GM12873 (cell line): Measurements from ENCODE around the gene L3MBTL4.

Experiments
- CTCF ChIP-seq: IDR thresholded peaks from 2 replicates; pipeline ENCODE4 v1.5.1; 2012; ENCODE audit warnings: low read depth, mild to moderate bottlenecking, moderate library complexity, low read length, control low read depth; ENCODE audit not compliant: insufficient read depth; ENCODE audit errors: missing control alignments

Gene L3MBTL4

GRCh38 chr18:6255886-6256285 lies 158.8 kb downstream of the L3MBTL4 start:
- no peak for TF ChIP-seq CTCF

- TF ChIP-seq CTCF: no peak
Measured at GRCh38 chr18:6255116-6255705, 159.5 kb downstream of the L3MBTL4 start.

GRCh38 chr18:6254456-6254855 lies 160.3 kb downstream of the L3MBTL4 start:
- TF ChIP-seq CTCF: no peak

- no peak for TF ChIP-seq CTCF
Measured at GRCh38 chr18:6251084-6251483, 163.6 kb downstream of the L3MBTL4 start.

GRCh38 chr18:6249788-6250187 lies 164.9 kb downstream of the L3MBTL4 start:
- no peak for TF ChIP-seq CTCF

GRCh38 chr18:6249170-6249569 lies 165.5 kb downstream of the L3MBTL4 start:
- TF ChIP-seq CTCF: no peak

- TF ChIP-seq CTCF: no peak
Measured at GRCh38 chr18:6248017-6248416, 166.7 kb downstream of the L3MBTL4 start.
